GM04503 (cell line): ENCODE results near the gene PDE11A.
A peak's percentile ranks its signal among the peaks of the same experiment; 100 is the strongest.
"Not testable (repeated sequence)": the region's sequence is repeated elsewhere in the genome, so short reads cannot be mapped to it uniquely, and the experiment has no call there.

Experiments
- DNase-seq: peaks from one replicate; pipeline ENCODE4 v3.0.0-alpha.2; 2012; ENCODE audit warnings: low read depth

The PDE11A gene

GRCh38 chr2:178072383-178073301, at the start of gene PDE11A:
Gene PDE11A, minus strand, starts transcription at chr2:178072777. Its CDS starts 340 bp downstream, at chr2:178072437.
- peak; percentile 51 for DNase-seq

DNA sequence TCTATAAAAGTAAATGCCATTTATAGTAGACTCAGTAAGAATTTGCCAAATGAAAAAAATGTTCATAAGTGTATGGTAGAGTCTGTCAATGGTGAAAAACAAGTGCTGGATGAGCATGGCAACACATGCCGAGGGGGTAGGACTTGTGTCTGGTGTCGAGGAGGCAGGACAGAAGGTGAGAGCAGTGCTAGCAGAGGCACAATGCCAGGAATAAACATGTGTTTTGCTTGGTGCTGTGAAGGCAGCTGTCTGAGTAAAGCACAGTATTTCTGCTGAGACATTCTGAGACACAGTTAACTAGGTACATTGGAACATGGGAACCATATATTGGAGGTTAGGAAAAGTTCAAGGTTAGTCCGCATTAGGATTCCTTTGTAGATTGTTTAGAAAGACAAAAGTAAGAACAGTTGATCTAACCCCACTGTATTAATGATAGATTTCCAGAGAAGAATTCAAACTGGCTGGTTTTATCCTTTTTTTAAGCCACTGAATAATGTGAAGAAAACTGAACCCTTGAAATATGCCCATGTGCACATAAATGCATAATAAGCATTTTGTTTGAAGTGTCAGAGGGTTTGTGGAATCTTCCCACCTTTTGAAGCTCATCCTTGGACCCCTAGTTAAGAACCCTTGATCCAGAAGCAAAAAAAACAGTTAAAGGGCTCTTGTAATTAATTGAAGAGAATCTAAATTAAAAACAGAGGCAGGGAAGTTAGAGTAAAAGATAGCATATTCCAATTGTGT, 46.8 kb upstream of the PDE11A start:
- no peak for DNase-seq

GRCh38 chr2:178117725-178118124, 45.1 kb upstream of the PDE11A start:
- no peak for DNase-seq

- no peak for DNase-seq
Measured at GRCh38 chr2:178115271-178115670, 42.7 kb upstream of the PDE11A start.

DNA sequence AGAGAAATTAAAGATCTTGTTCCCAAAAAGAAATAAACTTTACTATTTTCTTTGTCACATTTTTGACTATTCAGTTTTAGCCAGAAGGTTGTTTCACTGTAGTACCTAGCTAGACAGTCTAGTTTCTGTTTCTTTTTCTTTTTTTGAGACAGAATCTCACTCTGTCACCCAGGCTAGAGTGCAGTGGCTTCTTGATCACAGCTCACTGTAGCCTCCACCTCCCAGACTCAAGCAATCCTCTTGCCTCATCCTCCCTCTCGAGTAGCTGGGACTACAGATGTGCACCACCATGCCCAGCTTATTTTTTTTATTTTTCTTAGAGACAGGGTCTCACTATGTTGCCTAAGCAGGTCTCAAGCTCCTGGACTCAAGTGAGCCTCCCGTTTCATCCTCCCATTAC, 41.9 kb upstream of the PDE11A start:
- no peak for DNase-seq

GRCh38 chr2:178112202-178113152, 39.9 kb upstream of the PDE11A start, which contains the start of gene RBM45:
Gene RBM45, plus strand, starts transcription at chr2:178112437. Its CDS starts 110 bp downstream, at chr2:178112547.
- DNase-seq = peak; percentile 72

DNA sequence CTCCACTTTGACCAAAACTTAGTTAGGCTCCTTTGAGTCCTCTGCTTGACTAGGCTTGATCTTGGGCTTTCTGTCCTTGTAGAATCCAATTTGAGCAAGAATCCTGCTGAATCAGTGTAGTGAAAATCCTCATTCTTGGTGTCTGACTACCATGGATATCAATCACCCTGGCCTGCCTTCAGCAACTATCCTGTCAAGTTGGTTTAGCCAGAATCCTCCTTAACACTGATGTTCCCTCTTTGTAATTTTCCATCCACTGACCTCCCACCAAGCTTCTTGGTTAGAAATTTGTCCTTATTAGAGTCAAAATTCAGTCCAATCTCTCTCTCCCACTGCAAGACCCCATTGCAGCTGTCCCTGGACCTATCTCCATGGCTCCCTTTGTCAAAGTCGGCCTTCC, 39.2 kb upstream of the PDE11A start:
- no peak for DNase-seq

GRCh38 chr2:178110681-178111080, 38.1 kb upstream of the PDE11A start:
- DNase-seq = no peak

DNA sequence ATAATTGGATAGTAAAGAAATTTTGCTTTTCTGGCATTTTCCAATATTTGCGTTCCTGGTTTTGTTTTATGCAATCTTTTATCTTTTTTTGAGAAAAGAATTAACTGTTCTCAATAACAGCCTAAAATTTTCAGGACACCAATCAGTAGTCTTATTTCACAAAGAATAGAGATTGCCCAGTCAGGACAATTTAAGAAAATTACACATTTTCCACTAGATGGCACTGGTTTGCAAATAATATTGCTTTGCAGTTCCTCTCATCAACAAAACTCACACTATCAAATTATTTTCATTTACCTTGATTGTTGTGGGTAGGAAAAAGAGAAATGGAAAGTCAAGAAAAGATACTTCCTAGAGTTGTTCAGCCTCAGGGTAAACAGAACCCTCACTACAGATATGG, 37.2 kb upstream of the PDE11A start:
- DNase-seq = no peak

DNA sequence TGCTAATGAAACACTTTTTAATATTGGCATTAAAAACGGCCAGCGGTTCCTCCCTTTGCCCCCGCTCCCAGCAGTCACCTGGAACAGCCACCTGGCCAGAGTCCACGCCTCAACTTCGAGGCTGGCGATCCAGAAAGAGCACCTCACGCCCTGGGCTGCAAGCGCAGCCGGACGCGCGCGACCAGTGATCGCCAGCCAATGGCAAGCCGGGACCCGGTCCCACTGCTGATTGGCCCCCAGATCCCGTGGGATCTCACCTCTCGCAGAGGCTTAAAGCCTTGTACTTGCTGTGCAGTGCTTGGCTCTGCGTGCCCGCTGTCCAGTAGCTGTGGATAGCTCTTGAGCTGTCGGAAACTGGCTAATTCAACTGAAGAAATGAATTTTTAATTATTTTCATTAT, 35.6 kb upstream of the PDE11A start:
- no peak for DNase-seq

DNA sequence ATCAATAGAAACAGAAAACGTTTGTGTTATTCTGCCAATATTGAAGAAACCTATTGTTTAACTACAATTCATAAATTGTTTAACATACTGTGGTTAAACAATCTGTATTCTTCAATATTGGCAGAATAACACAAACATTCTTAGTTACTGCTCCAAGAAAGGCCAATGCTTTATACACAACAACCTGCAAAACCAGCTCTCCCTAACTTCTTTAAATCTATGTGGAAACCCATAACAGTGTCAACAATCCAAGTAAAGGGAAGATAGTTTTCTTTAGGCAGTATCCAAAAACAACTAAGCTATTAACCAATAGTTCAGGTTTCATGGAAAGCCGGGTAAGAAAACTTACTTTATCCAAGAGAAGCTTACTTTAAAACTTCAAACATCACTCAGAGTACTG, 33.5 kb upstream of the PDE11A start:
- no peak for DNase-seq

DNA sequence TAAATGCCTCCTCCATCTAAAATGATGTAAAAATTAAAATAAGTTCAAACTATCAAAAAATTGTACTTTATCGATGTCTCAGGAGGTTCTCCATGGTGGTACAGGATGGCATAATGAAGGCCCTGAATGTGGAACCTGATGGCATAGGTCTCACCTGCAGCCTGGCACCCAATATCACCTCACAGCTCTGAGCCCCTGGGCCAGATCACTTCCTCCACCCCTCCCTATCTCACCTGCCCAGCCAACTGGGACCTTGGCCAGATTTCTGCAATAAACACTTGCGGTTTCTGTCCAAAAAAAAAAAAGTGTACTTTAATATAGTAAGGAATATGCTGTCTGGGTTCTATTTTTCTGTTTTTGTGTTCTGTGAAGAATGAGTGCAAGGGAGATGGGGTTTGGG, 33.0 kb upstream of the PDE11A start:
- no peak for DNase-seq

GRCh38 chr2:178101321-178102079, 28.9 kb upstream of the PDE11A start:
- no peak for DNase-seq

- DNase-seq = no peak
Measured at GRCh38 chr2:178093471-178093870, 20.9 kb upstream of the PDE11A start.

GRCh38 chr2:178088774-178089270, 16.2 kb upstream of the PDE11A start:
- DNase-seq = no peak

GRCh38 chr2:178084273-178084672, 11.7 kb upstream of the PDE11A start:
- DNase-seq = no peak

DNA sequence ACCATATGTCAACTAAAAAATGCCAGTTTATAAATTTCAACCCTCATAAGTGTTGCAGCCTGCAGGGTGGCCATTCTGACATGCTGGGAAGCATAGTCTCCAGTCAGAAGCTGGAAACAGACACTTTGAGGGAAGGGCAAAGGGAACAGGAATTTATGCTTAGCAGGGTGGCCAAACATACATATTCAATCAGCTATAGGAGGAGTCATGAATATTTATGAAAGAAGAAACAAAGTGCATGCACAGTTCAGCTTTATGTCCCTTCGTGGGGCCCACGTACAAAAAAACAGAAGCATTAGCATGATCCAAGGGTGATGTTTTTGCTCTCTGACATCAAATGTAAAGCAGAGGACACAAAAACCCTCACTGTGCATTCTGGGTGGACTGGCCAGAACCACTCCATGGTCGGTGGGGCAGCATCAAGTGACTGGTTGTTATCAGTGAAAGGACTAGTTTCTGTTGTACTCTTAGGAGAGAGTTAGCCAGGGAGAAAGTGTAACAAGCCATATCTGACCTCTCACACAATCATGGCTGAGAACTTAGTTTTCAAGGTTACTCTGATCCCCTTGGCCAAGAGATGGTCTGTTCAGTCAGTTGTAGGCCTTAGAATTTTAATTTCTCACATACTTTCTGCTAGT, 9.9 kb upstream of the PDE11A start:
- no peak for DNase-seq

DNA sequence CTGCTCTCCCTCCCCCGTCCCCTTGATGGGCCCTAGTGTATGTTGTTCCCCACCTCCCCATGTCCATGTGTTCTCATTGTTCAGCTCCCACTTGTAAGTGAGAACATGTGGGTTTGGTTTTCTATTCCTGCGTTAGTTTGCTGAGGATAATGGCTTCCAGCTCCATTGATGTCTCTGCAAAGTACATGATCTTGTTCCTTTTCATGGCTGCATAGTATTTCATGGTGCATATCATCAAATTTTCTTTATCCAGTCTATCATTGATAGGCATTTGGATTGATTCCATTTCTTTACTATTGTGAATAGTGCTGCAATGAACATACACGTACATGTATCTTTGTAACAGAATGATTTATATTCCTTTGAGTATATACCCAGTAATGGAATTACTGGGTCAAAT, 6.7 kb upstream of the PDE11A start:
- not testable (repeated sequence) for DNase-seq

- no peak for DNase-seq
Measured at GRCh38 chr2:178076130-178076529, 3.6 kb upstream of the PDE11A start.

DNA sequence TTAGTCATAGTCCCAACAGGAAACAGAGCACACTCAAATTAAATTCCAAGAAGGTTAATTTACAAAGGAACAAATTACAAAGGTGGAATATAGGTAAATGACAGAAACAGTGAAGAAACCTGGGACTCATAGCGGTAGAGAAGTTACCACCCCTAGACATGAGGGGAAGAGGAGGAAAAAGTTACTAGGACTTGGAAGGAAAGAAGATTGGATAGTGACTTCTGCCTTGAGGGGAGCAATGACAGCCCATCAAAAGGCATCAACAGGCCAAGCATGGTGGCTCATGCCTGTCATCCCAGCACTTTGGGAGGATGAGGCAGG, 2.4 kb upstream of the PDE11A start:
- DNase-seq = no peak
